Left ventricle myocardium inferior (tissue), 1 donor: ENCODE results near the gene CHKB. TPM values are rescaled to one million over a fixed set of nuclear protein-coding genes. Genes with fewer than 3 reads are reported as not detected.

ENCODE experiments used
- DNase-seq: peaks from one replicate; pipeline ENCODE4 v3.0.0-alpha.2; 2020
- H3K27ac ChIP-seq: fragments of 200-600 bp; replicated peaks from 2 replicates; pipeline ENCODE4 v1.8.0; 2021
- H3K27me3 ChIP-seq: fragments of 200-600 bp; 2 replicates; pipeline ENCODE4 v1.8.0; 2021; ENCODE audit warnings: low read depth
- H3K36me3 ChIP-seq: fragments of 200-600 bp; 2 replicates; pipeline ENCODE4 v1.8.0; 2021
- H3K4me1 ChIP-seq: fragments of 200-600 bp; 2 replicates; pipeline ENCODE4 v1.8.0; 2021
- H3K4me3 ChIP-seq: fragments of 200-600 bp; 2 replicates; pipeline ENCODE4 v1.8.0; 2021; ENCODE audit warnings: mild to moderate bottlenecking, moderate library complexity
- H3K9me3 ChIP-seq: fragments of 200-600 bp; replicated peaks from 2 replicates; pipeline ENCODE4 v1.8.0; 2021
- intact Hi-C: fragments of 100-400 bp; cut with micrococcal nuclease; formaldehyde crosslinking; loops from one replicate; pipeline ENCODE4 v1.11.0; 2022
- total RNA-seq: library from RNA; stranded (reverse); fragmentation: NEBNext Ultra II Directional; extraction: Animal tissue kit (Norgen Biotek cat#: 25700); gene quantifications from one replicate; pipeline ENCODE4 v1.2.1, GENCODE V29; 2021
- TF ChIP-seq, protein P1 (sequence below): fragments of 200-600 bp; IDR thresholded peaks from 2 replicates; pipeline ENCODE4 v1.8.0; 2021; ENCODE audit warnings: antibody characterized with exemption, mild to moderate bottlenecking, borderline replicate concordance
- donor health status: DM: no; HTN: yes; CAD: no; lungs with severe emphysema.

CHKB gene
- total RNA-seq, 1 donor from 2014 or later = 36.0 TPM

GRCh38 chr22:50556703-50557102 lies 25.9 kb downstream of the CHKB start:
- intact Hi-C loops = no loop called here
- H3K4me1 ChIP-seq = no peaks in the 10 kb centered on the region
- no peaks in the 10 kb centered on the region for H3K36me3 ChIP-seq
- no peaks in the 10 kb centered on the region for H3K9me3 ChIP-seq
- no peak for DNase-seq
- TF ChIP-seq, protein P1, sequence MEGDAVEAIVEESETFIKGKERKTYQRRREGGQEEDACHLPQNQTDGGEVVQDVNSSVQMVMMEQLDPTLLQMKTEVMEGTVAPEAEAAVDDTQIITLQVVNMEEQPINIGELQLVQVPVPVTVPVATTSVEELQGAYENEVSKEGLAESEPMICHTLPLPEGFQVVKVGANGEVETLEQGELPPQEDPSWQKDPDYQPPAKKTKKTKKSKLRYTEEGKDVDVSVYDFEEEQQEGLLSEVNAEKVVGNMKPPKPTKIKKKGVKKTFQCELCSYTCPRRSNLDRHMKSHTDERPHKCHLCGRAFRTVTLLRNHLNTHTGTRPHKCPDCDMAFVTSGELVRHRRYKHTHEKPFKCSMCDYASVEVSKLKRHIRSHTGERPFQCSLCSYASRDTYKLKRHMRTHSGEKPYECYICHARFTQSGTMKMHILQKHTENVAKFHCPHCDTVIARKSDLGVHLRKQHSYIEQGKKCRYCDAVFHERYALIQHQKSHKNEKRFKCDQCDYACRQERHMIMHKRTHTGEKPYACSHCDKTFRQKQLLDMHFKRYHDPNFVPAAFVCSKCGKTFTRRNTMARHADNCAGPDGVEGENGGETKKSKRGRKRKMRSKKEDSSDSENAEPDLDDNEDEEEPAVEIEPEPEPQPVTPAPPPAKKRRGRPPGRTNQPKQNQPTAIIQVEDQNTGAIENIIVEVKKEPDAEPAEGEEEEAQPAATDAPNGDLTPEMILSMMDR = no peak
- peaks cover 4% of the 10 kb centered on the region for H3K27me3 ChIP-seq
- no peak overlapping the region for H3K27ac ChIP-seq
- H3K4me3 ChIP-seq = no peak overlapping the region

DNA sequence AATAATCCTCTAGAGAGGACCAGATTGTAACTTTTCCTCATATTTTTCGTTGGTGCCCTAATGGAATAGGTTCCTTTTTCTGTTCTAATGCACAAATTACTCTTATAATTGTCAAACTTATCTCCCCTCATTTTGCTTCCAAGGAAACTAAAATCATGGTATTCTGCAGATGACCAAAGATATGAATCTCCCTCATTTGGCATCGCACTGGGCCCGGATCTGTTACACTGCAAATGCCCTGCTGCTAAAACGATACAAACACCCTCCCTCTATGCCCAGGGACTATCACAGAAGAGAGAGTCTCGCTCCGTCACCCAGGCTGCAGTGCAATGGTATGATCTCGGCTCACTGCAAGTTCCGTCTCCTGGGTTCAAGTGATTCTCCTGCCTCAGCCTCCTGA lies 29.3 kb downstream of the CHKB start:
- no peak for DNase-seq
- Histone ChIP-seq H3K27me3 (peaks cover 38% of the 10 kb centered on the region), H3K27ac (no peak overlapping the region), H3K4me3 (no peak overlapping the region), H3K9me3 (no peaks in the 10 kb centered on the region), H3K36me3 (no peaks in the 10 kb centered on the region), H3K4me1 (peaks cover 8% of the 10 kb centered on the region)
- intact Hi-C loops = no loop called here
- TF ChIP-seq, protein P1 = no peak

GRCh38 chr22:50551160-50551752 lies 31.4 kb downstream of the CHKB start:
- Histone ChIP-seq H3K4me3 (no peak overlapping the region), H3K9me3 (no peaks in the 10 kb centered on the region), H3K27ac (no peak overlapping the region), H3K36me3 (no peaks in the 10 kb centered on the region), H3K27me3 (peaks cover 56% of the 10 kb centered on the region), H3K4me1 (peaks cover 18% of the 10 kb centered on the region)
- intact Hi-C loops = no loop called here
- no peak for DNase-seq
- TF ChIP-seq, protein P1 = no peak

DNA sequence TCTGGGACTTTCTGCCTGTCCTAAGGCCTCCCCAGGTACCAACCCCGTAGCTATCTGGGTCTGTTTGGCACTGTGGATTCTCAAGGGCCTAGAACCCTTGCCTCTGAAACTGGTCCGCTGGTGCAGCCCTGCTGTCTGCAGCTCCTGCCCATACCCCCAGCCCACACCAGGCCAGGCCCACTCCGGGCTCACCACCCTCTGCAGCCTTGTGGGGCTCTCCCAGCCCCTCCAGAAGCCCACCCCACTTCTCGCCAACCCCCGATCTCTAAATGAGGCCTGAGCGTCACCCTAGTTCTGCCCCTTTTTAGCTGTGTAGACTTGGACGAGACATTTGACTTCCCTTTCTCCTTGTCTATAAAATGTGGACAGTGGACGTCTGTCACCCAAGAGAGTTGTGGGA lies 32.3 kb downstream of the CHKB start:
- Histone ChIP-seq H3K9me3 (no peaks in the 10 kb centered on the region), H3K4me3 (no peak overlapping the region), H3K27me3 (peaks cover 65% of the 10 kb centered on the region), H3K36me3 (no peaks in the 10 kb centered on the region), H3K27ac (no peak overlapping the region), H3K4me1 (peaks cover 18% of the 10 kb centered on the region)
- DNase-seq = no peak
- intact Hi-C loops = no loop called here
- TF ChIP-seq, protein P1 = no peak

- no peaks in the 10 kb centered on the region for H3K36me3 ChIP-seq
- H3K4me1 ChIP-seq = peaks cover 23% of the 10 kb centered on the region
- H3K4me3 ChIP-seq = peak overlapping the region; percentile 52
- no peak for DNase-seq
- H3K27ac ChIP-seq = no peak overlapping the region
- TF ChIP-seq, protein P1 = no peak
- H3K27me3 ChIP-seq = peaks cover 78% of the 10 kb centered on the region
- no peaks in the 10 kb centered on the region for H3K9me3 ChIP-seq
- intact Hi-C loops = no loop called here
These were observed 33.5 kb downstream of the CHKB start for GRCh38 chr22:50548921-50549790.
